Lower leg skin (tissue), 4 donors: Measurements from ENCODE around the gene CCNH. TPM values are rescaled to one million over a fixed set of nuclear protein-coding genes. Genes with fewer than 3 reads are reported as not detected.

ENCODE experiments used
- DNase-seq, 2 donors: peaks; one replicate each; pipeline ENCODE4 v3.0.0-alpha.2; 2019; ENCODE audit warnings: low spot score in 2 of 2
- H3K4me3 ChIP-seq: fragments of 200-600 bp; sonication (generic); 2 replicates; pipeline ENCODE4 v1.5.1; 2017; ENCODE audit warnings: mild to moderate bottlenecking, low read depth; ENCODE audit not compliant: poor library complexity, severe bottlenecking
- POLR2A ChIP-seq, 2 donors: fragments of 450-650 bp; IDR thresholded peaks; one replicate each; pipeline ENCODE4 v1.6.1; 2016 to 2017; ENCODE audit warnings: antibody characterized with exemption in 2 of 2, mild to moderate bottlenecking in 1 of 2, moderate library complexity in 1 of 2
- WGBS, 2 donors: methylation state at CpG; one replicate each; pipeline ENCODE4 v1.1.5; 2018; 5-methylcytosine and 5-hydroxymethylcytosine counted together
- intact Hi-C: fragments of 100-400 bp; cut with DNase I; formaldehyde crosslinking; loops from one replicate; pipeline ENCODE4 v1.15.0; 2023; ENCODE audit warnings: low total_unique reads
- total RNA-seq, 4 donors: library from RNA; depleted of rRNA; stranded (reverse); fragments of >200 nt; gene quantifications; one replicate each; pipeline ENCODE4 v1.1.0, GENCODE V29; 2016
- TF ChIP-seq, protein P1 (sequence below), 3 donors: fragments of 450-650 bp; IDR thresholded peaks; one replicate each; pipeline ENCODE4 v1.5.1; 2016; ENCODE audit warnings: antibody characterized with exemption in 3 of 3, mild to moderate bottlenecking in 3 of 3, moderate library complexity in 2 of 3

Gene CCNH
- total RNA-seq, 4 donors from 2014 or later = 44.1 to 82.3 (median 66.5) TPM

GRCh38 chr5:87401626-87402025 is 11.1 kb downstream of the CCNH start:
- H3K4me3 ChIP-seq = no peak overlapping the region
- no peak for TF ChIP-seq POLR2A (IDR thresholded peaks at IDR 0.05)
- TF ChIP-seq, protein P1, sequence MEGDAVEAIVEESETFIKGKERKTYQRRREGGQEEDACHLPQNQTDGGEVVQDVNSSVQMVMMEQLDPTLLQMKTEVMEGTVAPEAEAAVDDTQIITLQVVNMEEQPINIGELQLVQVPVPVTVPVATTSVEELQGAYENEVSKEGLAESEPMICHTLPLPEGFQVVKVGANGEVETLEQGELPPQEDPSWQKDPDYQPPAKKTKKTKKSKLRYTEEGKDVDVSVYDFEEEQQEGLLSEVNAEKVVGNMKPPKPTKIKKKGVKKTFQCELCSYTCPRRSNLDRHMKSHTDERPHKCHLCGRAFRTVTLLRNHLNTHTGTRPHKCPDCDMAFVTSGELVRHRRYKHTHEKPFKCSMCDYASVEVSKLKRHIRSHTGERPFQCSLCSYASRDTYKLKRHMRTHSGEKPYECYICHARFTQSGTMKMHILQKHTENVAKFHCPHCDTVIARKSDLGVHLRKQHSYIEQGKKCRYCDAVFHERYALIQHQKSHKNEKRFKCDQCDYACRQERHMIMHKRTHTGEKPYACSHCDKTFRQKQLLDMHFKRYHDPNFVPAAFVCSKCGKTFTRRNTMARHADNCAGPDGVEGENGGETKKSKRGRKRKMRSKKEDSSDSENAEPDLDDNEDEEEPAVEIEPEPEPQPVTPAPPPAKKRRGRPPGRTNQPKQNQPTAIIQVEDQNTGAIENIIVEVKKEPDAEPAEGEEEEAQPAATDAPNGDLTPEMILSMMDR (IDR thresholded peaks at IDR 0.05) = no peak
- DNase-seq = no peak
- intact Hi-C loops = no loop called here

DNA sequence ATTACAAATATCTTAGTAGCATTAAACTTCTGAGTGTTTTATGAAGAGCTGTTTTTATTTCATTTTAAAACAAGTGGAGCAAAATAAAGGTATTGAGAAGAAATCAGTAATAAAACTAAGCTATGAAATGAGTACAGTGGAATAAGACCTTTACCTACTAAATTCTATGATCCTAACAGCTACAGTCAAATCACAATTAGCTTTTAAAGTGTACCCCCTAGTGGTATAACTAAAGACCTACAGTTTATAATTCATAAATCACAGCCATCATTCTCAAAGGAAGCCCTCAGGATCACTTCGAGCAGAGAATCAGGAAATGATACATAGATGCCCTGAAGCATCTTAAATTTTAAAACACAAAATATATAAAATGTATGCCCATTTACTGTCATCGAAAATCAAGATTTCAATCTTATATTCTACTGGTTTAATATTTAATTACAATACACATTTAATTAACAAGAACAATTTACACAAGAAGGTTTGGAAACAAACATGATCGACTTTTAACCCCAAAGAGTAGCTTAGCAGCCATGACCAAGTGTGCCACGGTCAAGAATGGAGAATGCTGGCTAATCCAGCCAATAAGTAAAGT is 12.3 kb downstream of the CCNH start:
- 59 to 65% methylated on average over 4 of the region's 4 CpGs for whole genome bisulfite sequencing, 2 donors
- no peak overlapping the region for H3K4me3 ChIP-seq
- TF ChIP-seq POLR2A (IDR thresholded peaks at IDR 0.05) = no peak
- TF ChIP-seq, protein P1 (IDR thresholded peaks at IDR 0.05) = no peak
- DNase-seq = no peak
- intact Hi-C loops = no loop called here

GRCh38 chr5:87399720-87400119 is 13.0 kb downstream of the CCNH start:
- DNase-seq = no peak
- TF ChIP-seq, protein P1 (IDR thresholded peaks at IDR 0.05) = no peak
- TF ChIP-seq POLR2A (IDR thresholded peaks at IDR 0.05) = no peak
- H3K4me3 ChIP-seq = no peak overlapping the region
- WGBS, 2 donors = 62 to 75% methylated on average over 2 of the region's 2 CpGs
- intact Hi-C loops = no loop called here

GRCh38 chr5:87398981-87399614 is 13.6 kb downstream of the CCNH start:
- no peak overlapping the region for H3K4me3 ChIP-seq
- DNase-seq = no peak
- intact Hi-C loops = no loop called here
- 86 to 87% methylated on average over 5 of the region's 5 CpGs for WGBS, 2 donors
- no peak for TF ChIP-seq POLR2A (IDR thresholded peaks at IDR 0.05)
- TF ChIP-seq, protein P1 (IDR thresholded peaks at IDR 0.05) = no peak

- no peak for DNase-seq
- intact Hi-C loops = no loop called here
- TF ChIP-seq, protein P1 (IDR thresholded peaks at IDR 0.05) = no peak
- TF ChIP-seq POLR2A (IDR thresholded peaks at IDR 0.05) = no peak
- 90 to 91% methylated on average over 3 of the region's 3 CpGs for WGBS, 2 donors
- no peak overlapping the region for H3K4me3 ChIP-seq
Observed at GRCh38 chr5:87394411-87395165, 18.1 kb downstream of the CCNH start.
